B cell (primary cell): ENCODE data around the gene FHIT. TPM values are rescaled to one million over a fixed set of nuclear protein-coding genes. Genes with fewer than 3 reads are reported as not detected.

Source experiments
- ATAC-seq: fragments of 200-7000 bp; cut with Tn5 transposase; one replicate; pipeline ENCODE4 v1.10.0; 2021; ENCODE audit warnings: low read depth, mild to moderate bottlenecking, moderate number of reproducible peaks, moderate library complexity
- CTCF ChIA-PET: fragments of 350-600 bp; sonication (Branson Sonifier 250); formaldehyde crosslinking; loops from one replicate; lab custom pipeline; 2021; ENCODE audit warnings: antibody characterized with exemption, inconsistent platforms; lab: Charles Lee
- POLR2A ChIA-PET: fragments of 350-600 bp; sonication (Branson Sonifier 250); formaldehyde crosslinking; loops from one replicate; lab custom pipeline; 2021; ENCODE audit warnings: antibody characterized with exemption; lab: Charles Lee
- DNase-seq: peaks from one replicate; pipeline ENCODE4 v3.0.0; 2013
- H2AFZ ChIP-seq: 2 replicates; pipeline ENCODE4 v1.6.1; 2012; ENCODE audit warnings: mild to moderate bottlenecking, low read depth, low read length; ENCODE audit not compliant: insufficient read depth, poor library complexity, severe bottlenecking
- H3K27ac ChIP-seq, 2 donors: 1 replicate in 1 of 2; 2 replicates in 1 of 2; pipeline ENCODE4 v1.5.1; 2012 to 2013; ENCODE audit warnings: low read length in 2 of 2, mild to moderate bottlenecking in 2 of 2, moderate library complexity in 1 of 2
- H3K27me3 ChIP-seq, 4 experiments: fragments of 200-600 bp in 1 of 4; sonication (generic) in 1 of 4; replicated peaks in 1 of 4; 1 replicate in 2 of 4; 2 replicates in 2 of 4; pipeline versions ENCODE4 v1.6.1 to v1.7.0; 2013 to 2016; ENCODE audit warnings: low read length in 3 of 4, mild to moderate bottlenecking in 2 of 4, mixed read lengths in 1 of 4, moderate library complexity in 1 of 4; ENCODE audit not compliant: insufficient read depth in 4 of 4, control insufficient read depth in 3 of 4; ENCODE audit errors: control extremely low read depth in 1 of 4
- H3K36me3 ChIP-seq, 2 experiments: replicated peaks in 1 of 2; 1 replicate in 1 of 2; 2 replicates in 1 of 2; pipeline versions ENCODE4 v1.6.1 to v1.7.1; 2013; ENCODE audit warnings: low read length in 1 of 2; ENCODE audit not compliant: insufficient read depth in 2 of 2, control insufficient read depth in 1 of 2; ENCODE audit errors: control extremely low read depth in 1 of 2, extremely low read depth in 1 of 2
- H3K4me1 ChIP-seq, 2 donors: fragments of 200-600 bp in 1 of 2; sonication (generic) in 1 of 2; 1 replicate in 1 of 2; 2 replicates in 1 of 2; pipeline versions ENCODE4 v1.5.1 to v1.6.1; 2013 to 2017; ENCODE audit warnings: low read length in 2 of 2; ENCODE audit not compliant: control insufficient read depth in 2 of 2, insufficient read depth in 2 of 2
- H3K4me2 ChIP-seq: replicated peaks from 2 replicates; pipeline ENCODE3; 2012; ENCODE audit warnings: mild to moderate bottlenecking, low read depth, low read length; ENCODE audit not compliant: poor library complexity, severe bottlenecking
- H3K4me3 ChIP-seq, 5 experiments: fragments of 200-600 bp in 1 of 5; sonication (generic) in 1 of 5; 1 replicate in 3 of 5; 2 replicates in 2 of 5; pipeline versions ENCODE4 v1.5.1 to v1.7.0; 2011 to 2016; ENCODE audit warnings: low read length in 4 of 5, mild to moderate bottlenecking in 4 of 5, low read depth in 2 of 5, control low read depth in 1 of 5, moderate library complexity in 1 of 5; ENCODE audit not compliant: insufficient read depth in 1 of 5; ENCODE audit errors: control extremely low read depth in 1 of 5, extremely low read depth in 1 of 5
- H3K79me2 ChIP-seq: fragments of 200-600 bp; sonication (generic); one replicate; pipeline ENCODE4 v1.6.0; 2016; ENCODE audit warnings: low read length; ENCODE audit not compliant: control insufficient read depth, insufficient read depth
- H3K9ac ChIP-seq: fragments of 200-600 bp; sonication (generic); 2 replicates; pipeline ENCODE4 v1.6.1; 2017; ENCODE audit warnings: mild to moderate bottlenecking, low read length, moderate library complexity
- H3K9me3 ChIP-seq, 3 donors: one replicate each; pipeline versions ENCODE4 v1.6.1 to v1.7.1; 2013; ENCODE audit warnings: low read length in 2 of 3; ENCODE audit not compliant: control insufficient read depth in 2 of 3, insufficient read depth in 1 of 3; ENCODE audit errors: control extremely low read depth in 1 of 3
- H4K20me1 ChIP-seq: 2 replicates; pipeline ENCODE4 v1.6.0; 2012; ENCODE audit warnings: mild to moderate bottlenecking, low read length; ENCODE audit not compliant: insufficient read depth, control insufficient read depth, poor library complexity, severe bottlenecking
- H3K27ac Mint-ChIP-seq: one replicate; pipeline ENCODE4 v1.8.0; 2021; ENCODE audit warnings: mixed read lengths
- H3K27me3 Mint-ChIP-seq: one replicate; pipeline ENCODE4 v1.8.0; 2021; ENCODE audit warnings: mixed read lengths
- H3K4me1 Mint-ChIP-seq: one replicate; pipeline ENCODE4 v1.8.0; 2021; ENCODE audit warnings: mixed read lengths
- H3K4me3 Mint-ChIP-seq: one replicate; pipeline ENCODE4 v1.8.0; 2021; ENCODE audit warnings: mixed read lengths
- H3K9me3 Mint-ChIP-seq: one replicate; pipeline ENCODE4 v1.8.0; 2022; ENCODE audit warnings: mixed read lengths; ENCODE audit not compliant: insufficient read depth
- CTCF ChIP-seq: fragments of 200-600 bp; IDR thresholded peaks from one replicate; pipeline ENCODE4 v1.8.0; 2022; ENCODE audit warnings: antibody characterized with exemption, mild to moderate bottlenecking
- EZH2 ChIP-seq: IDR thresholded peaks from 2 replicates; pipeline ENCODE4 v1.6.1; 2012; ENCODE audit warnings: borderline replicate concordance, low read depth, mild to moderate bottlenecking, moderate library complexity, low read length; ENCODE audit not compliant: insufficient read depth, poor library complexity, severe bottlenecking
- WGBS: methylation state at CpG from one replicate; pipeline ENCODE4 v1.1.5; 2013; ENCODE audit warnings: missing lambda C conversion rate; ENCODE audit not compliant: insufficient coverage; 5-methylcytosine and 5-hydroxymethylcytosine counted together
- intact Hi-C: fragments of 100-400 bp; cut with micrococcal nuclease; formaldehyde crosslinking; loops from one replicate; pipeline ENCODE4 v1.10.0; 2022
- polyA plus RNA-seq: library from polyadenylated mRNA; depleted of rRNA; stranded (reverse); fragments of >200 nt; gene quantifications from 2 replicates; pipeline ENCODE4 v1.2.3, GENCODE V29; 2012
- total RNA-seq, 2 donors: library from RNA; stranded (reverse); fragments of 120-200 nt in 1 of 2; gene quantifications; 1 replicate in 1 of 2; 2 replicates in 1 of 2; pipeline versions ENCODE4 v1.2.3 to v1.2.4, GENCODE V29; 2013 to 2022

Gene FHIT
- total and polyA plus RNA-seq, 2 donors (not counting 1 experiment from before 2014, with no cell fraction given): 1.7 to 7.8 TPM

- Histone ChIP-seq H3K9me3 (no peaks in the 10 kb centered on the region), H2AFZ (no peak overlapping the region), H3K4me1 (no peaks in the 10 kb centered on the region), H3K4me2 (no peak overlapping the region), H3K27ac (no peak overlapping the region), H3K79me2 (no peaks in the 10 kb centered on the region), H3K36me3 (no peaks in the 10 kb centered on the region), H3K27me3 (no peaks in the 10 kb centered on the region), H3K9ac (no peak overlapping the region), H4K20me1 (no peaks in the 10 kb centered on the region), H3K4me3 (no peak overlapping the region)
- Mint-ChIP-seq H3K27me3 (no peaks in the 10 kb centered on the region), H3K4me3 (no peak overlapping the region), H3K27ac (no peak overlapping the region), H3K4me1 (no peaks in the 10 kb centered on the region), H3K9me3 (no peaks in the 10 kb centered on the region)
- TF ChIP-seq EZH2: no peak
- no peak for TF ChIP-seq CTCF
- WGBS: 80% methylated on average over 1 of the region's 1 CpG
- ATAC-seq (no peak), DNase-seq (no peak)
- POLR2A ChIA-PET: no interaction called here
- intact Hi-C loops: no loop called here
- CTCF ChIA-PET: no interaction called here
Measured at GRCh38 chr3:60030982-60031381, 1220.3 kb downstream of the FHIT start.

- Histone ChIP-seq H3K4me1 (no peaks in the 10 kb centered on the region), H3K79me2 (no peaks in the 10 kb centered on the region), H2AFZ (no peak overlapping the region), H3K4me3 (no peak overlapping the region), H3K9me3 (no peaks in the 10 kb centered on the region), H3K27me3 (no peaks in the 10 kb centered on the region), H3K9ac (no peak overlapping the region), H3K36me3 (no peaks in the 10 kb centered on the region), H3K4me2 (no peak overlapping the region), H3K27ac (no peak overlapping the region), H4K20me1 (no peaks in the 10 kb centered on the region)
- Mint-ChIP-seq H3K9me3 (no peaks in the 10 kb centered on the region), H3K27me3 (no peaks in the 10 kb centered on the region), H3K27ac (no peak overlapping the region), H3K4me3 (no peak overlapping the region), H3K4me1 (no peaks in the 10 kb centered on the region)
- TF ChIP-seq EZH2: no peak
- TF ChIP-seq CTCF: no peak
- no peak for DNase-seq
- intact Hi-C loops: no loop called here
- ChIA-PET POLR2A (no interaction called here), CTCF (no interaction called here)
- ATAC-seq: no peak
- WGBS: 60% methylated on average over 1 of the region's 2 CpGs
Measured at GRCh38 chr3:60028233-60028632, 1223.0 kb downstream of the FHIT start.
